ENCODE data around the gene BCDIN3D.

The BCDIN3D gene

GRCh38 chr12:49789992-49790391 is 52.9 kb downstream of the BCDIN3D start:
- POLR2A ChIA-PET, result no interaction called here
- DNase-seq (ENCODE audit: low read depth, low spot score), result no peak
- TF ChIP-seq, protein P1, sequence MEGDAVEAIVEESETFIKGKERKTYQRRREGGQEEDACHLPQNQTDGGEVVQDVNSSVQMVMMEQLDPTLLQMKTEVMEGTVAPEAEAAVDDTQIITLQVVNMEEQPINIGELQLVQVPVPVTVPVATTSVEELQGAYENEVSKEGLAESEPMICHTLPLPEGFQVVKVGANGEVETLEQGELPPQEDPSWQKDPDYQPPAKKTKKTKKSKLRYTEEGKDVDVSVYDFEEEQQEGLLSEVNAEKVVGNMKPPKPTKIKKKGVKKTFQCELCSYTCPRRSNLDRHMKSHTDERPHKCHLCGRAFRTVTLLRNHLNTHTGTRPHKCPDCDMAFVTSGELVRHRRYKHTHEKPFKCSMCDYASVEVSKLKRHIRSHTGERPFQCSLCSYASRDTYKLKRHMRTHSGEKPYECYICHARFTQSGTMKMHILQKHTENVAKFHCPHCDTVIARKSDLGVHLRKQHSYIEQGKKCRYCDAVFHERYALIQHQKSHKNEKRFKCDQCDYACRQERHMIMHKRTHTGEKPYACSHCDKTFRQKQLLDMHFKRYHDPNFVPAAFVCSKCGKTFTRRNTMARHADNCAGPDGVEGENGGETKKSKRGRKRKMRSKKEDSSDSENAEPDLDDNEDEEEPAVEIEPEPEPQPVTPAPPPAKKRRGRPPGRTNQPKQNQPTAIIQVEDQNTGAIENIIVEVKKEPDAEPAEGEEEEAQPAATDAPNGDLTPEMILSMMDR (IDR thresholded peaks at IDR 0.05; ENCODE audit: insufficient read depth, low read length, missing control alignments), result no peak
- H3K4me3 ChIP-seq (ENCODE audit: low read depth, low read length), result no peak overlapping the region
- CTCF ChIA-PET, result interaction anchor here (0.8 to 1.1 kb wide), 2 partner anchors 13 to 78 kb away, joined by 3 read pairs; no protein-coding TSS in a partner anchor

DNA sequence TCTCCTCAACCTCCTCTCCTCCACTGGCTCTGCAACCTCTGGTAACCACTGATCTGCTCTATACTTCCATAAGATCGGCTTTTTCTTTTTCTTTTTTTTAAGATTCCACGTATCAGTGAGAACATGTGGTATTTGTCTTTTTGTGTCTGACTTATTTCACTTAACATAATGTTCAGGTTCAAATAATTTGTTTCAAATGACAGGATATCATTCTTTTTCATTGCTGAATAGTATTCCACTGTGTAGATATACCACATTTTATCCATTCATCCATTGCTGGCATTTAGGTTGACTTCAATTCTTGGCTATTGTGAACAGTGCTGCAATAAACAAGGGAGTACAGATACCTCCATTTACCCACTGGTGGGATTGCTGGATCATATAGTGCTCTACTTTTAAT is 55.2 kb downstream of the BCDIN3D start:
- TF ChIP-seq, protein P1 (IDR thresholded peaks at IDR 0.05; ENCODE audit: insufficient read depth, low read length, missing control alignments), result no peak
- H3K4me3 ChIP-seq (ENCODE audit: low read depth, low read length), result no peak overlapping the region
- no peak for DNase-seq (ENCODE audit: low read depth, low spot score)
- CTCF ChIA-PET, result no interaction called here
- POLR2A ChIA-PET, result no interaction called here

Data from AG04449 (cell line).